ENCODE data around the gene SHROOM2.

Gene SHROOM2, protein sequence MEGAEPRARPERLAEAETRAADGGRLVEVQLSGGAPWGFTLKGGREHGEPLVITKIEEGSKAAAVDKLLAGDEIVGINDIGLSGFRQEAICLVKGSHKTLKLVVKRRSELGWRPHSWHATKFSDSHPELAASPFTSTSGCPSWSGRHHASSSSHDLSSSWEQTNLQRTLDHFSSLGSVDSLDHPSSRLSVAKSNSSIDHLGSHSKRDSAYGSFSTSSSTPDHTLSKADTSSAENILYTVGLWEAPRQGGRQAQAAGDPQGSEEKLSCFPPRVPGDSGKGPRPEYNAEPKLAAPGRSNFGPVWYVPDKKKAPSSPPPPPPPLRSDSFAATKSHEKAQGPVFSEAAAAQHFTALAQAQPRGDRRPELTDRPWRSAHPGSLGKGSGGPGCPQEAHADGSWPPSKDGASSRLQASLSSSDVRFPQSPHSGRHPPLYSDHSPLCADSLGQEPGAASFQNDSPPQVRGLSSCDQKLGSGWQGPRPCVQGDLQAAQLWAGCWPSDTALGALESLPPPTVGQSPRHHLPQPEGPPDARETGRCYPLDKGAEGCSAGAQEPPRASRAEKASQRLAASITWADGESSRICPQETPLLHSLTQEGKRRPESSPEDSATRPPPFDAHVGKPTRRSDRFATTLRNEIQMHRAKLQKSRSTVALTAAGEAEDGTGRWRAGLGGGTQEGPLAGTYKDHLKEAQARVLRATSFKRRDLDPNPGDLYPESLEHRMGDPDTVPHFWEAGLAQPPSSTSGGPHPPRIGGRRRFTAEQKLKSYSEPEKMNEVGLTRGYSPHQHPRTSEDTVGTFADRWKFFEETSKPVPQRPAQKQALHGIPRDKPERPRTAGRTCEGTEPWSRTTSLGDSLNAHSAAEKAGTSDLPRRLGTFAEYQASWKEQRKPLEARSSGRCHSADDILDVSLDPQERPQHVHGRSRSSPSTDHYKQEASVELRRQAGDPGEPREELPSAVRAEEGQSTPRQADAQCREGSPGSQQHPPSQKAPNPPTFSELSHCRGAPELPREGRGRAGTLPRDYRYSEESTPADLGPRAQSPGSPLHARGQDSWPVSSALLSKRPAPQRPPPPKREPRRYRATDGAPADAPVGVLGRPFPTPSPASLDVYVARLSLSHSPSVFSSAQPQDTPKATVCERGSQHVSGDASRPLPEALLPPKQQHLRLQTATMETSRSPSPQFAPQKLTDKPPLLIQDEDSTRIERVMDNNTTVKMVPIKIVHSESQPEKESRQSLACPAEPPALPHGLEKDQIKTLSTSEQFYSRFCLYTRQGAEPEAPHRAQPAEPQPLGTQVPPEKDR (N-terminal part only)

DNA sequence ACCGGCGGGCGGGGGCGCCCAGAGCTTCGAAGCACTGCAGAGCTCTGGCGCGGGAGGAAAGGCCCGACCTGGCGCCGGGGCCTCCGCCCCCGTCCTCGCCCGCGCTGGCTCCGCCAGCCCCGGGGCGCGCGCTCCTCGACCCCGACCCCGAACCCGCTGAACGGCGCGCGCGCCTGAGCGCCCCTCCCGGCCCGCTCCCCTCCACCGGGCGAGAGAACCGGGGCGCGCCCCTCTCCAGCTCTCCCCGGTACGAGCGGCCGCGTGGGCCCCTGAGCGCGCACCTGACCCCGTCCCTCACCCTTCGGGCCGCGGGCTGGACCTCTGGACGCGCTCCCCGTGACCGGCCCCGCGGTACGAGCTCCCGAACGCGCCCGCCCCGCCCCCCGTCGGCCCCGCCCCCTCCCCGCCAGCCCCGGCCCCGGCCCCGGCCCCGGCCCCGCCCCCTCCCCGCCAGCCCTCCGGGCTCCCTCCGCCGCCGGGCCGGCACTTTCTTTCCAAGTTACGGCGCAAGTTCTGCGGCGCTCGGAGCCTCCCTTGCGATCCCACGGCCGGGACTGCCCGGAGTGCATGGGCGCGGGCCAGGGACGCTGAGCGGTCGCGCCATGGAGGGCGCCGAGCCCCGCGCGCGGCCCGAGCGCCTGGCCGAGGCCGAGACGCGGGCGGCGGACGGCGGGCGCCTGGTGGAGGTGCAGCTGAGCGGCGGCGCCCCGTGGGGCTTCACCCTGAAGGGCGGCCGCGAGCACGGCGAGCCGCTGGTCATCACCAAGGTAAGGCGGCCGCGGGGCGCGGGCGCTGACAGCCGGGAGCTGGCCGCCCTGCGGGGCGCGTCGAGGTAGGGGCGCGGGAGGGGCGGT lies at the start of gene SHROOM2:
SHROOM2 (plus strand) TSS at position 486 of the 854 bp plus-strand sequence; CDS start at position 603, 117 bp downstream.
- no peak for DNase-seq (ENCODE audit: low spot score)
- no peak within 1 kb of the TSS for H3K27ac ChIP-seq
- POLR2A ChIA-PET (ENCODE audit: low non-redundant PET), result no interaction called here
- TF ChIP-seq, protein P1, sequence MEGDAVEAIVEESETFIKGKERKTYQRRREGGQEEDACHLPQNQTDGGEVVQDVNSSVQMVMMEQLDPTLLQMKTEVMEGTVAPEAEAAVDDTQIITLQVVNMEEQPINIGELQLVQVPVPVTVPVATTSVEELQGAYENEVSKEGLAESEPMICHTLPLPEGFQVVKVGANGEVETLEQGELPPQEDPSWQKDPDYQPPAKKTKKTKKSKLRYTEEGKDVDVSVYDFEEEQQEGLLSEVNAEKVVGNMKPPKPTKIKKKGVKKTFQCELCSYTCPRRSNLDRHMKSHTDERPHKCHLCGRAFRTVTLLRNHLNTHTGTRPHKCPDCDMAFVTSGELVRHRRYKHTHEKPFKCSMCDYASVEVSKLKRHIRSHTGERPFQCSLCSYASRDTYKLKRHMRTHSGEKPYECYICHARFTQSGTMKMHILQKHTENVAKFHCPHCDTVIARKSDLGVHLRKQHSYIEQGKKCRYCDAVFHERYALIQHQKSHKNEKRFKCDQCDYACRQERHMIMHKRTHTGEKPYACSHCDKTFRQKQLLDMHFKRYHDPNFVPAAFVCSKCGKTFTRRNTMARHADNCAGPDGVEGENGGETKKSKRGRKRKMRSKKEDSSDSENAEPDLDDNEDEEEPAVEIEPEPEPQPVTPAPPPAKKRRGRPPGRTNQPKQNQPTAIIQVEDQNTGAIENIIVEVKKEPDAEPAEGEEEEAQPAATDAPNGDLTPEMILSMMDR (conservative IDR thresholded peaks at IDR 0.05; ENCODE audit: low read depth), result no peak
- CTCF ChIA-PET, result interaction anchor here (0.6 kb wide), 1 partner anchor 551 kb away, joined by 3 read pairs; no protein-coding TSS in a partner anchor

DNA sequence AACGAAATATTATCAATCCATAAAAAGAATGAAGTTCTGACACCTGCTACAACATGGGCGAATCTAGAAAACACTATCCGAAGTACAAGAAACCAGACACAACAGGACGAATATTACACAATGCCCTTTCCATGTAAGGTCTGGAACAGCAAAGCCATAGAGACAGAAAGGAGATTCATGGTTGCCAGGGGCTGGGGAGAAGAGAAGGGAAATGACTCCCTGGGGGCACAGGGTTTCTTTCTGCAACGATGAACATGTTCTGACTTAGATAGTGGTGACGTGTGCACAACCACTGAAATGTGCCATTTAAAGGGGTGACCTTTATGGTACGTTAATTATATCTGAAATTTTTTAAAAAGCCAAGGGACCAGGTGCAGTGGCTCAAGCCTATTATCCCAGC lies 48.9 kb upstream of the SHROOM2 start:
- no peak overlapping the region for H3K27ac ChIP-seq
- POLR2A ChIA-PET (ENCODE audit: low non-redundant PET), result no interaction called here
- peak; percentile 6 for DNase-seq (ENCODE audit: low spot score)
- TF ChIP-seq, protein P1 (conservative IDR thresholded peaks at IDR 0.05; ENCODE audit: low read depth), result no peak
- CTCF ChIA-PET, result no interaction called here

DNA sequence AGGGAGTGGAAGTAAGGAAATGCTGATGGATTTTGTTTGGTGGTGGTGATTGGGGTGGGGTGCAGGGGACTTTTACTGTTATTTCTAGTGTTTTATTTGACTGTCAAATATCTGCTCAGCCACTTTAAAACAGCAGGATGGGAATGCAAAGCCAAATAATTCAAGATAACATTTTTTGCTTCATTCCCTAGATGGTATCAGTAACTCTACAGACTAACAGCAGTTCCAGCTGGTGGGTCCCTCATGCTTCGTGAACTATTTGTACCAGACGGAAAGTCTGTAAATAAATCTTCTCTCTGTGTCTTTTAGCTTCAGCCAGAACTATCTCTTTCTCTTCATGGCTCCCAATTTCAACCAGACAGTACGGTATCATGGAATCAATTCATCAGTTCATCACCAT lies 48.1 kb upstream of the SHROOM2 start:
- CTCF ChIA-PET, result no interaction called here
- no peak overlapping the region for H3K27ac ChIP-seq
- TF ChIP-seq, protein P1 (conservative IDR thresholded peaks at IDR 0.05; ENCODE audit: low read depth), result no peak
- no peak for DNase-seq (ENCODE audit: low spot score)
- POLR2A ChIA-PET (ENCODE audit: low non-redundant PET), result no interaction called here

DNA sequence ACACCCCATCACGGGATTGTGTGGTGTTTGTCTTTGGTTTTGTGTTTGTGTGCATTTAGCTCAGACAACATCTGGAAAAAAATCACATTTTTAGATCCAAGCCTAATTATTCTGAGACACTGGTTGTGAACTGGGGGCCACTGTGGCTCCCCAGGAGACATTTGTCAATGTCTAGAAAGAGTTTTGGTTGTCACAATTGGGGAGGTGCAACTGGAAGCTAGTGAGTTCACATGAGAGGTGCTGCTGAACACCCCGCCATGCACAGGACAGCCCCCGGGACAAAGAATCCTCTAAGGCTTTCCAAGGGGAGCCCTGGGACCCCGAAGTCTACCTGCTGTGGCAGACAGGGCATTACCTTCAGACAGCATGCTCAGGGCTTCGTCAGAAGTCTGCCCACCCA lies 47.1 kb upstream of the SHROOM2 start:
- ChIA-PET POLR2A (ENCODE audit: low non-redundant PET) (no interaction called here), CTCF (no interaction called here)
- H3K27ac ChIP-seq, result no peak overlapping the region
- no peak for DNase-seq (ENCODE audit: low spot score)
- TF ChIP-seq, protein P1 (conservative IDR thresholded peaks at IDR 0.05; ENCODE audit: low read depth), result no peak

DNA sequence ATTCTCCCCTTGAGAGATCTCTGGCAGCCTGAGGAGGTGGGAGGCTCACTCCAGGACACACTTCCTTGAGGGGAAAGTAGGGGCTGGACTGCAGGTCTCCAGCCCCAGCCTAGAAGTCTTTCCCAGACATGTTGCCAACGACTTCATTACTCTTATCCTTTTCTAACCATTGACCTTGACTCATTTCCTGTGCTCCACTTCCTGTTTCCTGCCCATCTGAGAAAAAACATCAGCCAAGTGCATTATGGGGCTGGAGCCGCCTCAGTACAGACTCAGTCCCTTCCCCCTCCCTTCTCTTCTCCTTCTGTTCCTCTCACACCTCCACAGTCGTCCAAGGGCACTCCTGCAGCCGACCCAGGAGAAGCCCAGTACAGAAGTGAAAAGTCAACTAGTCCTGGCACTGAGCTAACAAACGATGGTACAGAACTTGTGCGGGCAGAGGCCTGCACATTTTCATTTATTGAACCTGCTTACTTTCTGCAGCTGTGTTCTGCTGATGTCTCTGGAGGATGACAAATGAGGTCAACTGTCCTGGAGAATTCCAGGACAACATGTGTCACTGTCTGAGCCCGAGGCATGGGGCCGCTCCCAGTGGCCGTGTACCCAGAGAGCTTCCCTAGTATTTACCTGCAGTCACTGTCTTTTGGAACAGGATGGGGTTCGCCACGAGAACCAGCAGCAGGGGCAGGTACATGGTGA lies 40.7 kb upstream of the SHROOM2 start:
- TF ChIP-seq, protein P1 (conservative IDR thresholded peaks at IDR 0.05; ENCODE audit: low read depth), result no peak
- peak overlapping the region; percentile 91 for H3K27ac ChIP-seq
- POLR2A ChIA-PET (ENCODE audit: low non-redundant PET), result no interaction called here

More for the DNA sequence above, 40.7 kb upstream of the SHROOM2 start:
- CTCF ChIA-PET, result interaction anchor here (1.0 kb wide), 1 partner anchor 29 kb away, joined by 3 read pairs; no protein-coding TSS in a partner anchor
- peak; percentile 31 for DNase-seq (ENCODE audit: low spot score)

Measured in RWPE1 (cell line).